GM18867 (cell line): ENCODE results near the gene CRYL1.

Experiments
- ATAC-seq: cut with Tn5 transposase; IDR thresholded peaks from one replicate; pipeline ENCODE4 v1.9.1; 2021; ENCODE audit warnings: mild to moderate bottlenecking, moderate library complexity; ENCODE audit not compliant: unreplicated experiment

CRYL1 gene

GRCh38 chr13:20495087-20496023 is 30.3 kb downstream of the CRYL1 start:
- peak; percentile 63 for ATAC-seq

GRCh38 chr13:20494656-20495055 is 31.0 kb downstream of the CRYL1 start:
- ATAC-seq, result no peak

DNA sequence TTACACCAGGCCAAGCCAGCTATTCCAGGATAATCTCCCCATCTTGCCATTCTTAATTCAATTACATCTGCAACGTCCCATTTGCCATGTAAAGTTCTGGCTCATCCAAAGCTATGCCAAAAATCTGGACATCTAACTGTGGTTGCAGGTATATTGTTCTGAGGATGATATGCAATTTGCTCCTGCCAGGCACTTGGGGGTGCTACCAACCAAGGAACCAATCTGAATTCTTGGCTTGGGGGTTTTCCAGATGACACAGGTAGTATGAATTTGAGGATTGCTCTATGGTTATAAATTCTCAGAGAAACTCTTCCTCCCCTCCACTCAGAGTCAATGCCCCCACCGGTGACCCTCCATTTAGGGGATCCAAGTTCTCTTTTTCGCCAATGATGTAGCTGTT is 33.0 kb downstream of the CRYL1 start:
- ATAC-seq, result no peak

DNA sequence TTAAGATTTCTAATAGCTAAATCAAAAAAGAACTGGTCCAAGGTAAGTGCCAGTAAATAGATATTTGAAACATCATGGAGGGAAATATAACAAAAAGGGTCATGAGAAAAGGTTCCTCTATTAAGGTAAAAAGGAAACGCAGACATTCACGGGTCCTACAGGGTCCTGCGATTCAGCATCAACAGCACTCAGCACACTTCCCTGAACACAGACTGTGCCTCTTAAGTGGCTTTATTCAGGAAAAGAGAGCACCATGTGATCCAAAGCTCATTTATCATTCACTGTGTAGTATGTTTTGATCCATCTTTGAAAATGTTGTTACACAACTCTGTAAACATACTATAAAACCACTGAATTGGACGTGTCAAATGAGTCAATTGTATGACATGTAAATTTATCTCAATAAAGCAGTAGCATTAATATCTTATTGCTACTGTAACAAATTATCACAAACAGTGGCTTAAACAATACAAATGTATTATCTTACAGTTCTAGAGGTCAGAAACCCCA is 33.7 kb downstream of the CRYL1 start:
- no peak for ATAC-seq

DNA sequence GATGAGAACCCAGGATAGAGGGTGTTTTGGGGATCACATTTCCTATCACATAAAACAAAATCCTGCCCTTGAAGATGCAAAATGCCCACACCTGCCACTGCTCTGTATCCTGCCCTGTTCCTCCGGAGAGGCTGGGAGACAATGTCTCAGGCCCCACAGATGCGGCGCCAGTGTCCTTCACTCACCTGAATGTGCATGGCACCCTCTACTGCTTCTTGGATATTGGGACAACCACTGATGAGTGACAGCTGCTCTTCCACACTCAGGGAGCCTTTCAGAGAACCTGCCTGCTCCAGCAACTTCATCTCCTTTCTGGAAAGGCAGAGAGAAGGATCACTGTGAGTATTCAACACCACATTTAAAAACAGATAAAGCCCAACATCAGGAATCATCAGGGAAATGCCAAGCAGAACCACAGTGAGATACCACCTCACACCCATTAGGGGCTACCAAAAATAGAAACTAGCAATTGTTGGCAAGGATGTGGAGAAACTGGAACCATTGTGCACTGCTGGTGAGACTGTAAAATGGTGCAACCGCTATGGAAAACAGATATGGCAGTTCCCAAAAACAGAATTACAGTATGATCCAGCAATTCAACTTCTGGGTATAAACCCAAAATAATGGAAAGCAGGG is 36.4 kb downstream of the CRYL1 start:
- ATAC-seq, result no peak

GRCh38 chr13:20487927-20488326 is 37.7 kb downstream of the CRYL1 start:
- ATAC-seq, result no peak

GRCh38 chr13:20482787-20483186 is 42.9 kb downstream of the CRYL1 start:
- no peak for ATAC-seq

- ATAC-seq, result no peak
Observed at GRCh38 chr13:20482275-20482761, 43.3 kb downstream of the CRYL1 start.

GRCh38 chr13:20477394-20477793 is 48.3 kb downstream of the CRYL1 start:
- no peak for ATAC-seq

DNA sequence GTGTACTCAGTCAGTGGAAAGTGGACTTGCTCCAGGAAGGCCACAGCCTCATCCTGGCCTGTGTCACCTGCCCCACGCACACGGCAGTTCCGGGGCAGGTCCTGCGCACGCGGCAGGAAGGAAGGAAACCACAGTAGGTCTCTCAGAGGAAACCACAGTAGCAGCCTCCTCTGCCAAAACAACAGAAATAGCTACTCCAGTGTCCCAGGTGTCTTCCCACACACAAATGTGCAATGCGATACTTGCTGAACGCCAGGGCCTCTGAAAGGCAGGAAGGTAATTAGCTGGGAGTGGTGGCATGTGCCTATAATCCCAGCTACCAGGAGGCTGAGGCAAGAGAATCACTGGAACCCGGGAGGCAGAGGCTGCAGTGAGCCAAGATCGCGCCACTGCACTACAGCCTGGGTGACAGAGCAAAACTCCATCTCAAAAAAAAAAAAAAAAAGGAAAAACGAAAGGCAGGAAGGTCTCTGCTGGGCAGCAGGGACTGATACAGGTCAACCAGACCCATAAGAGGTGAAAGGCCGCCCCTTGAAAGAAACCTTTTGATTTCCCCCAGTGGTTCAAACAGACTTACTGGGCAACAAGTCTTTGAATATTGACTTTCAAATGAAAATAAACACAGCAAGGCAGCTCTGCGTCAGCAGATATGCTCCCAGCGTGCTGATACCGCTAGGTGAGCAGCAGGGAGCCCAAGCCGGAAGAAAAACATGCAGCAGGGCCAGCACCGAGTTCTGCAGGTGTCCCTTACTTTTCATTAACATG is 49.5 kb downstream of the CRYL1 start:
- ATAC-seq, result peak; percentile 90

- no peak for ATAC-seq
Observed at GRCh38 chr13:20474515-20474914, 51.1 kb downstream of the CRYL1 start.

- ATAC-seq, result no peak
Observed at GRCh38 chr13:20473888-20474287, 51.8 kb downstream of the CRYL1 start.

DNA sequence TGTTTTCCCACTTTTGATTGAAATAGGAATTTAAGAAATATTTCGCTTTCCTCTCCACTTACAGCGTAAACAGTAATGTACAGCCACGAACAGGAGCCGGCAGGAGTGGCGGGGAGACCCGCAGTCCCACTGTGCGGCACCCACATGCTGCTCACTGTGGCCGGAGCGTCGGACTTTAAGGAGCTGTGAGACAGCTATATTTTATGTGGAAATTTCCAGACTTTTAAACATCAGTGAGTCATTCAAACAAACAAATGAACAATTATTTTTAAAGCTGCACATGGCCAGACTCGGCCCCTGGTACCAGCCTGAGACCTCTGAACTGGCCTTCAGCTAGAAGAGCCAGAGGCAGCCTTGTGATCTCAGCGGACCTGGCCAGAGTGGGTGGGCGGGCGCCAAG is 52.5 kb downstream of the CRYL1 start:
- ATAC-seq, result no peak

DNA sequence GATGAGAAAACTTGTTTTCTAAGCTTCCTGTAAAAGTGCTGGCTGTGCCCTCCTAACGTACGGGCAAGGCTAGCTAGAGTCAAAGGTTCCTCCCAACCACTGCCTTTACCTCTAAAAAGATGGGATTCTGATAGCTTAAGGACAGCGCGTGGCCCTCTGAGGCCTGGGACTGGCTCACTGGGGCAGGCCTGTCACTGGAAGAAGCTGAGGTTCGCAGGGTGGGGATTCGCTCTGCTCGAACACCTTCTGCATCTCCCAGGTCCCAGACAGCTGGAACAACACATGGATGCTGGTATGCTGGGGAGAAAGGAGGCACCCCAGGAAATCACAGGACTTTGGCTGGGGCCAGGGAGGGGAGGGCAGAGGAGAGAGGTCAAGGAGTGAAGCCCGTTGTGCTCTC is 53.1 kb downstream of the CRYL1 start:
- no peak for ATAC-seq

- no peak for ATAC-seq
Observed at GRCh38 chr13:20470136-20470535, 55.5 kb downstream of the CRYL1 start.

GRCh38 chr13:20466371-20466770 is 59.3 kb downstream of the CRYL1 start:
- no peak for ATAC-seq

DNA sequence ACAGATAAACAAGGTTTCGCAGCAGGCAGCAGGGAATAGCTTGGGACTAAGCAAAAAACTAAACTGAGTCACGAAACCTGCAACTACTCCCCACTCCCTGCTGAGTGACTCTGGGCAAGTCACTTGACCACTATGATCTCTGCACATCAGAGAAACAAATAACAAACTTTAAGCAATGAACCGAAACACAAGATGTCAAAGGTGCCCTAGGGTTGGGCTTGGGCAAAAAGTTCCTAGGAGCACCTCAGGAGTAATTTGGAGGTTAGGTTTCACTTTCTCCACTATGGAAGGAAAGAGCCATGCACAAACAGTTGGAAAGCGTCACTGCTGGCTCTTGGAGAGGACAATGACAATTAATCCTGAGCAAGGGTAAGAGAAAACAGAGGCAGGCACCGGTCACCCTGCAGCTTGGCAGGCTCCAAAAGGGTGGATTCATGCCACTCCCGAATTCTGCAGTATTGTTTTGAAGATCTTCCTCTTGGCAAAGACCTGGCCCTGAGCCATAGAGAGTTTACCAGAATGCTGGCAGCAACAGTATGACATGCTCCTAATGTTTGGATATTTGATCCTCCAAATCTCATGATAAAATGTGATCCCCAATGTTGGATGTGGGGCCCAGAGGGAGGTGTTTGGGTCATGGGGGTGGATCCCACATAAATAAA is 60.3 kb downstream of the CRYL1 start:
- ATAC-seq, result no peak

DNA sequence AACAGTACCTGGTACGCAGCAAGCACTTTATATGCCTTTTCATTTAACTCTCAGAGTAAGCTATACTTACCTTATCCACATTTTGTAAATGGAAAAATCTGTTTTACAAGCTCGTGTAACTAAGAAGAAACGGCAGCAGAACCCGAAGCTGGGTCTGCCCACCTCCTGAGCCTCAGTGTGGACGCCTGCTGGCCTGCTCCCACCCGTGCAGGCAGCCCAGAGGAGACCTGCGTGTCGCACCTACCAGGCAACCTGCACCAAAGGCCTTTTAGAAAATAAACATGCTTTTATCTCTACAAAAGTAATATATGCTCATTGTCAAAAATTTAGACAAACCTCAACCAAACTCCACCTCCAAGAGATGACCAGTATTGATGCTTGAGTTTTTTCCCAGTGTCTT is 62.7 kb downstream of the CRYL1 start:
- no peak for ATAC-seq

DNA sequence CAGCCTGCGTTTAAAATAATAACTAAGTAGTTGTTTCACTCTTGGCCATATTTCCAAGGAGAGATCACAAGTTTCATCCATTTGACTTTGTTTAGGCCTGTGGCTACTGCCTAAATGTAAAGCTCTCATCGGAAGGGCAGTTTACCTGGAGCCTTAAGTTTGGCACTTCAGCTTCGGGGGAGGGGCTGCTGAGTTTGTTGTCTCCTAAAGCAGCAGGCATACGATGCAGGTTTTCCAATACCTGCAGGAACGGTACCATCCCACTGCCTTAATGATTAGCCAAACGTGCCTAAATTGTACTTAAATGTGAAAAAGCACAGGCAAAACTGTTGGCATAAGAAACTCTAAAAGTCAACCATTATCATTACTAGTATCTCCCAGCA is 63.1 kb downstream of the CRYL1 start:
- ATAC-seq, result no peak

DNA sequence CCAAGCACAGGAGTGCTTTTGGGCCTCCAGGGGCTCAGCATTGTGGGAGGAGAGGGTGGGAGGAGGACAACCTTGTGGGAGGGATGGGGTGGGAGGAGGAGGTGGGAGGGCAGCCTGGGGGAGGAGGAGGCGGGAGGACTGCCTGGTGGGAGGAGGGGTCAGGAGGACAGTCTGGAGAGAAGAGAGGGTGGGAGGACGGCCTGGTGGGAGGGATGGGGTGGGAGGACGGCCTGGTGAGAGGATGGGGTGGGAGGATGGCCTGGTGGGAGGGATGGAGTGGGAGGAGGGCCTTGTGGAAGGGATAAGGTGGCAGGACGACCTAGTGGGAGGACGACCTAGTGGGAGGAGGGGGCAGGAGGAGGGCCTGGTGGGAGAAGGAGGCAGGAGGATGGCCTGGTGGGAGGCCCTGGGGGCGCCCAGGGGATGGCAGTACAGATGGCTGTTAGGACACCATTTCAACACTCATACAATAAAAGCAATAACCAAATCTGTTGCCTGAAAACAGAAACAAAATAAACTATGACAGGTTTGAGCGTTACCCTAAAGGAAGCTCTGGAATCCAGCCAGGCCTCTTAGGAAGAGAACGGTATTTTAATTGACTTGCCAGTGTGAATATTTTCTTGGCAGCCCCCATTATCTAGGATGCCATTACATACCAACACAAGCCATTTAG is 63.7 kb downstream of the CRYL1 start:
- ATAC-seq, result no peak
